RCC 7860 (cell line): ENCODE results near the gene PLAC1.
A peak's percentile ranks its signal among the peaks of the same experiment; 100 is the strongest.

ENCODE experiments used
- DNase-seq: peaks from one replicate; pipeline ENCODE4 v3.0.0-alpha.2; 2015; ENCODE audit warnings: low spot score
- FAIRE-seq: peaks from 2 replicates; lab custom pipeline; 2012; peaks lifted over from hg19 to GRCh38; lab: Jason Lieb, UNC

The PLAC1 gene

DNA sequence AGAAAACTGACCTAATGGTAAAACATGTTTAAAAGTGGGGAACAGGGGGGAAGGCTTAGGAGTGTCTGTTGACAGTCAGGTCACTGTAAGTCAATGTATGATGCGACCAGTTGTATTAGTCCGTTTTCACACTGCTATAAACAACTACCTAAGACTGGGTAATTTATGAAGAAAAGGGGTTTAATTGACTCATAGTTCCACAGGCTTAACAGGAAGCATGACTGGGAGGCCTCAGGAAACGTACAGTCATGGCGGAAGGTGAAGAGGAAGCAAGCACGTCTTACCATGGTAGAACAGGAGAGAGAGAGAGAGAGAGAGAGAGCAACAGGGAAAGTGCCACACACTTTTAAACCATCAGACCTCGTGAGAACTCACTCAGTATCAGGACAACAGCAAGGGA lies 13.0 kb upstream of the PLAC1 start:
- FAIRE-seq (no peak), DNase-seq (no peak)

DNA sequence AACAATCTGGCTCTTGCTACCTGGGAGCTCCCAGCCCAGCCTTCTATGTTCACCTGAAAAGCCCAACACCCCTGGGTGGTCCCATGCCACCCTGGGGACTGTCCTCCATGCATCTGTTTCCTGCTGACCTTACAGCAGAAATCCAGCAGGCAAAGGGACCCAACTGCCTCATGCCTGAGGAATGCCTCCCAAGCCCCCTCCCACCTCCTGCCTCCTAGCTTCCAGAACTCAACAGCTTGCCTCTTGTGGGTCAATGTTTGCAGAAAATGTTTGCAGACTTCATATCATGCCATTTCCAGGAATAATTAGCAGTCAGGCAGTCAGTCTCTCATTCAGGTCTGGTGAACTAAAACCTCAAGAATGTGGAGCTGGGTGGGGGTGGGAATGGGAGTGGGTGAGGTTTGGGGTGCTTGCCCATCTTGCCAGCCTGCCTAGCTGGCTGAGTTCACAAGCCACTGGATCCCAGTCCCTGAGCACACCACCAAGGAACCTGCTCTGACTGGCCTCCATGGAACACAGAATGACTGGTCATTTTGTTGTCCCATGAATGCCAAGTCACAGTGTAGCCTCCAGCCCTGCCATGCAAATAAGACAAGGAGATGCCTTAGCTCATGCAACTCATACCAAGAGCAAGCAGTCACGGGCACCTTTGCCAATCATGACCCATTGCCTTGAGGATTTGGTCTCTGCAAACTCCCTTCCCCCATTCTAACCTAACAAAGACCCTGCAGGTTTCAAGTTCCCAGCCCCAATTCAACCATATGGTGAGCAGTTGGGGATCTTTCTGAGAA lies 12.1 kb upstream of the PLAC1 start:
- FAIRE-seq = peak; percentile 85
- DNase-seq = peak; percentile 94

DNA sequence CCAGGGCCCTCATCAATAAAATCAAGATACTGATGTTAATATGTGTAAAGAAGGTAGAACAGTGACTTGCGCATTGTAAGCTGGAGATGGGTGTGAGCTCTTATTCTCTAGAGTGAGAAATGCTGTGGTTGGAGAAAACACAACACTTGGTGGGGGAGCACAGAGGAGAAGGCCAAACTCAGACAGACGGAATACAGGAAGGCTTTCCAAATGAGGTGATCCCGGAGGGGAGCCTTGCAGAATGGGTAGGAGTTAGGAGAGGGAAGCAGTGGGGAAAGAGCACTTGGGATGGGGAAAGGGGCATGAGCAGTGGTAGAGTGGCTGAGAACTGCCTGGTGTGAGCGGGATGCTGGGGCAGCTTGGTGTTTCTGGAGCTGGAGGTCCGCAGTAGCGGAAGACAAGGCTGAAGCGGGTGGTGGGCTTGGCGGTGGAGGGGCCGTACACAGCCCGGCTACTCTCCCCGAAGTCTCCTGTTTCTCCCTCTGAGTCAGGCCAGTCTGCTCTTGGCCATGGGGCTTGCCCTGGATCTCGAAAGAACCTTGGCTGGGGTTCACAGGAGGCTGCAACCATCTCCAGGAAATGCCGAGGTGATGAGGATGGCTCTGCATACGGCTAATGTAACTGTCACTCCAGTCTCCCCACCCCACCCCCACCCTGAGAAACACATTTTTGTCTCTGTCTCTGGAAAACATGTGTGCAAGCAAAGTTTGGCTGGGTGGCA lies 11.3 kb upstream of the PLAC1 start:
- no peak for FAIRE-seq
- peak; percentile 83 for DNase-seq

DNA sequence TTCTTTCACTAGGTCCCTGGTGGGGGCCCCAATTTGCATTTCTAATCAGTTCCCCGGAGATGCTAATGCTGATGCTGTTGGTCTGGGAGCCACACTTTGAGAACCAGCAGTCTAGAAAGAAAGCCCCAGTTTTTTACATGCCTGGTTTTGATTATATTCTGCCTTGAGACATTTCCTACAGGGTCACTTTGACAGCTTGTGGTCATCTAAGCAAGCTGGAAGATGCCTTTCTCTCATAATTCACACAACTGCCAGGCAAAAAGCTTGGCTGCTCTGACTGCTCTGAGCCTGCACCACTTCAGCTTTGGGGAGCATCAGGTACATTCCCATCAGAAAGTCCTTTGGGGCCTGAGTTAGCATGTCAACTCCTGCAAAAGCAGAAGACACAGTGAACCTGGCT lies 5.9 kb upstream of the PLAC1 start:
- FAIRE-seq (no peak), DNase-seq (no peak)

DNA sequence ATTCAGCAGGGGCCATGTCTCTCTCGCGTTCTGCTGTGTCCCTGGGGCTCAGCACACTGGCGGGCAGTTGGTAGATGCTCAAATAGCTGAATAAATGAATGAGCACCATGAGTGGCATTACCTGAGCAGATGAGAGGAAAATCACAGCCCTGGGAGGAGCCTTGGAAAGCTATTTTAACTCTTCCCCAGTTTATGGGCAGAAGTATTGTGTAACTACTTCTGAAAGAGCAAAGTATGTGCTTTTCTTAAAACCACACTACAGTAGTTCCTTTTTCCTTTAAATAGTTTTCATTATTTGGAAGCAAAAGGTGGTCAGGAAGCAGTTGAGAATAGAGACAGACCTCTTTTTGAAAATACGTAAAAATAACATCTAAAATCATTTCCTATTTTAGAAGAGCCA lies 3.0 kb upstream of the PLAC1 start:
- FAIRE-seq (no peak), DNase-seq (no peak)

DNA sequence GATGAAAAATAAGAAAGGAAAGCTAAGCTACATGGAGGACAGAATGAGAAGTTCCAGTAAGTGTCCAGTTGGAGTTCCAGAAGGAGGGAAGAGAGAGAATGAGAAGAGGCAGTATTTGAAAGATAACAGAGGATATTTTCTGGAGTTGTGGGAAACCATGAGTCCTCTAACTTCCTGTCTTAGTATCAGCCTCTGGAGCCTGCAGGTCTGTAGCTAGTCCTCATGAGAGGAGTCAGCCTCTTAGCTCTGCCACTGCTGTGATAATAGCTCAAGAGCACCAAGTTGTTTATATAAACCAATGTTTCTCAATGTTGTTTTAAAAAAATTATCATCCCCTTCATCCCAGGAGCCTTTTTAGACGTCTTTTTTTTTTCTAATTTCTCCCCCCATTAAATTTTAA lies 2.4 kb upstream of the PLAC1 start:
- FAIRE-seq (no peak), DNase-seq (no peak)

DNA sequence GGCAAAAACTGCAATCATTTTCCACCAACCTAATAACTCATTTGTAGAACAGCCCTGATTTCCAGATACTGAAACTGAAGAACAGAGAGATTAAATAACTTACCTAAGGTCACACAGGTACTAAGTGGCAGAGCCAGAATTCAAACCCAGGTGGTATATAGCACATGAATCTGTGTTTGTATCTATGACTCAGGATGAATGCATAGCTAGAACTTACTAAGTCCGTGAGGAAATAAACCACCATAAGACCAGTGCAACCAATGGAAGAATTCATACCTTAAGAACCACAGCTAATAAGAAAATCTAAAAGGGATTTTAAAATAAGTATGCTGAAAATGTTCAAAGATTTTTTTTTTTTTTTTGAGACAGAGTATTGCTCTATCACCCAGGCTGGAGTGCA lies 1.5 kb upstream of the PLAC1 start:
- DNase-seq = no peak

DNA sequence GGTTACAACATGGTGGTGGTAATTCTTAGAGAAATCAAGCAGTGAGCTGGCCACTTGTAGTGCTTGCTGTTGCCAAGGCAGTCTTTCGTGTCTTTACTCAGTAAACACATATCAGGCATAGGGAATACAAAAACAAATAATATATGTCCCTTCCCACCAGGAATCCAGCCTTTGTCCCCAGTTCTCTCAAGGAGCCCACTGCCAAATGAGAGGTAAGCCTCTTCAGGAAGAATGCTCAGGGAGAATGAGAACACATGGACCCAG lies 421 bp upstream of the PLAC1 start:
- DNase-seq = no peak
- FAIRE-seq = no peak

More for the DNA sequence above, 1.5 kb upstream of the PLAC1 start:
- FAIRE-seq = no peak

DNA sequence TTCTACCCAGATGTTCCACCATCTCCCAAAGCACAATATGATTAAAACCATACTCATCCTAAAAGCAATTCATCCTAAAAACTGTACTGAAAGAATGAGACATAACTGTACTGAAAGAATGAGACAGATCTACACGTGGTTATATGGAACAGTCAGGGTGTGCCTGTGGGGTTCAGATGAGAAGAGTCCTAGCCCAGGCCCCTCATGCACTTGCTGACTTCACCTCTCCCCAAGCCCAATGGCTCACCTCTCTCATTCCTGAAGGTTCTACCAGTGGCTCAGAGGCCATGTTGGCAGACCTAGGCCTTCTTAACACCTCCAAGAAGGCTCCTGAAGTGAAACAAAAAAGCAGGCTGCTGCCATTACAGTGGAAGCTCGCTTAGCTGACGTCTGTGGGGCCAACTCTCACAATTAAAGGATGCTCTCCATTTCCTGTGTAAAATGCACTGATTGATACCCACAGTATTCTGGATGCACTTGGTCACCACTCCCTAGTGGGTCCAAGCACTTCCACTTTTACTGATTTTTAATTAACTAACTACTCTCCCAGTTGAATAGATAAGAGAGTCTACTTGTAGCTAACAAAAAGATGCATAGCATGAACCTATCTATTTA lies 3.8 kb downstream of the PLAC1 start:
- no peak for FAIRE-seq
- no peak for DNase-seq

DNA sequence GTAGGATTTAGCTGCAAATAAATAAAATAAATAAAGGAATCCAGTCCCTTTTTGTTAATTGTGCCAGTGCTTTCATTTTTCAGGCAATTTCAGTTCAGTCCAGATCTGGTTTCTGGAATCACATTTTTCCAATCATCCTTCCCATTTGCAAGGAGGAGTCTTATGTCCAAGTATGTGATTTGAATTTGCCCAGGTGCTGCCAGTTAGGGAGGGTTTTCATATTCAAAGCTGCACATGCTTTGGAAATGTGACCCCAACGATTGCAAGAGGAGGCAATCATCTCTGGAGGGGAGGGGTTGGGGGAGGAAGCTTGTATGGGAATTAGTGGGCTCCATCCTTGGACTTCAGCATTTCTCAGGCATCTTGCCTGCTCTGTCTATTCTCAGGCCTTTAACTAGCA lies 4.4 kb downstream of the PLAC1 start:
- DNase-seq (no peak), FAIRE-seq (no peak)

DNA sequence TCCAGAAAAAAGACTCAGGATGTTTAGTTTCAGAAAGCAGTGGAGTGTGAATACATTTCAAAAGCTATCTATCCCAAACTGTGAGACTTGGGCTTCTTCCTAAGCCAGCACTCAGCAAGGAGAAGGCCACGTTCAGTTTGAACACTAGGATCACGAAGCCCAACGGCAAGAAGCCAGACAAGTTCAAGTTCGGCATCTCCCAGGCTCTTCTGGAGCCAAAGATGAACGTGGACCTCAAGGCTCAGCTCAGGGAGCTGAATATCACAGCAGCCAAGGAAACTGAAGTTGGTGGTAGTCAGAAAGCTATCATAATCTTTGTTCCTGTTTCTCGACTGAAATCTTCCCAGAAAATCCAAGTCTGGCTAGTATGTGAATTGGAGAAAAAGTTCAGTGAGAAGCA lies 7.6 kb downstream of the PLAC1 start:
- DNase-seq (no peak), FAIRE-seq (no peak)

DNA sequence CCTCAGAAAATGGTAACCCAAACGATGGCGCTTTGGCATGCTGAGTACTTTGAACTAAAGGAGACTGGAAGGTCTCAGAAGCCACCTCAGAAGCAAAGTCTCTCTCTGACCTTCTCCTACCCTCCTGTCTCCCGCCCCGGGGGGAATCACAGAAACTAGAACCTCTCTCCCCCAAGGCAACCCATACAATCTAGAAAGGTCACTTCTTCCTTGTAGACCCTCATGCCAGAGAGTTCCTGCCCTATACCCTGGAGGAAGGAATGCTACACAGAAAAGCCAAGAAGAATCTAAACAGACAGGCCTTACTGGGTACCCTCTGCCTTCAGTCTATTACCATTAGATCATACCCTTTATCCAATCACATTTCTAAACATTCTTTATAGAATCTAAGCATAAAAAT lies 8.5 kb downstream of the PLAC1 start:
- FAIRE-seq (no peak), DNase-seq (no peak)

DNA sequence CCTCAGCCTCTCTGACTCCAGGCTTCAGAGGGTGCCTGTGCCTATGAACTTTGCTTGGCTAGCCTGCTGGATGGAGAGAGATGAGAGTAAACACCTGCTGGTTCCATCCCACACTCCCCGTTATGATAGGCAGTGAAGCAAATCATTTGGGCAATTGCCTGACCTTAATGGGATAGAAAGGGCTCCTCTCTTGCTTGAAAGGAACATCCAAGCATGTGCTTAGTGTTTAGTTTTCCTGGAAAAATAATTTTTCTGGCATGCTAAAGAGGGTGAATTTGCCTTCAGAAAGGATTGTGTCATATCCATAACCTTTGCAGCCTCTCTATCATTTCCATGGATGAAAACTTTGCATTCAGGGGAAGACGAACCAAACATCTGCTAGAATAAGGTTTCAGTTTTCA lies 10.8 kb downstream of the PLAC1 start:
- DNase-seq (no peak), FAIRE-seq (peak; percentile 27)

DNA sequence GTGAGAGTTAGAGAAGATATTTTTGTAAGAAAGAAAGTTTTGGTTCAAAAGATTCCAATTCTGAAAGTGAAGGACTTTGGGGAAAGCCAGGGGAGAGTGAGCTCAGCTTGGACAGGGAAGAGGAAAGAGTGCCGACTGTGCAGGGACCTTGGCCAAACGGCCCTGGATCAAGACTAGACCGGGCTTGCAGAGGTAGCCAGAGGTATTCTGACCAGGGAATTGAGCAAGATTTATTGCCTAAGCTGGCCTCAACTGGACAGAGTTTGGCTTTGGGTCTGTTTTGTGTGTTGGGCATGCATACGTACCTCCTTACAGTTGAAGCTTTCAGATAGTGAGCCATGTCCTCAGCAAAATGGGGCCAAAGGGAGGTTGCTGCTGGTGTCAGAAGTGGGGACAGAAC lies 11.6 kb downstream of the PLAC1 start:
- no peak for DNase-seq

DNA sequence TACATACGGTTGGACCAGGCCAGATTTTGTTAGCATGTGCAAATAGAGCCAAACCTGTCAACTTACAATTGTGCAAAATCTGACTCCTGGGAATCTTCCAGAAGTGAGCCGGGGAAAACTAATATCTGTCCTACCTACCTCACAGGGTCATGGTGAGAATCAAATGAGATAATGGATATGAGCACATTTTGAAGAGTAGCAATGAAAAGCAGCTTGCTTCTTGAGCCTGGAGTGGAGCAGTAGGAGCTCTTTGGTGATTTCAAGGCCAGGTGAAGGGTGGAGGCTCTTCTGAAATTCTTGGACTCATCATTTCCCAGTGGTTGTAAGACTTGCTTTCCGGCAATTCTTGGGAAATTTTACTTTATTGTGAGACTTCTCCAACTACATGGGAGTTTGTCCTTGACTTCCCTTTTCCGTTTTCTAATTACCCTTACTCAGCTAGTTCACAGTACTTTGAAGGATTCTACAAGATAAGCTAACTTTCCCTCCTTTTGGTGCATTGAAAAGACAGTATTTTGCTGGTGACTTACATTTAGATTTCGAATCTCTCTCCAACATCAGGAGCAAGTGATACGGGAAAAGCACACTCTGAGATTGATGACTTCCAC lies 12.2 kb downstream of the PLAC1 start:
- FAIRE-seq = no peak
- no peak for DNase-seq

More for the DNA sequence above, 11.6 kb downstream of the PLAC1 start:
- FAIRE-seq = no peak

DNA sequence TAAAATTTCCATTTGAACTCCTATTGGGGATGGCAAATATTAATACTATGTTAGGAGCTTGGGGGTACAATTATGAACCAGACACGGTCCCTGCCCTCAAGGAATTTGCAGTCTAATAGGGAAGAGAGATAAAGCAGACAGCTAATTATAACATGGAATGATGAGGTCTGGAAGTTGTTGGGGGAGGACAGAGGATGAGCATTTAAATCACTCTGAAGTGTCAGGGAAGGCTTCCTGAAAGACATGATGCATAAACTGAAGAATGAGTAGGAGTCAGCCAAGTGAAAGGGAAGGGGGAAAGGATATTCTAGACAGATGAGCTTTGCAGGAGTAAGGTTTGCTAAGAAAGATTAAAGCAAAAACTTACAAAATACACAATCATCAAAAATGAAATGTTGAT lies 15.9 kb downstream of the PLAC1 start:
- DNase-seq (peak; percentile 64), FAIRE-seq (peak; percentile 88)

DNA sequence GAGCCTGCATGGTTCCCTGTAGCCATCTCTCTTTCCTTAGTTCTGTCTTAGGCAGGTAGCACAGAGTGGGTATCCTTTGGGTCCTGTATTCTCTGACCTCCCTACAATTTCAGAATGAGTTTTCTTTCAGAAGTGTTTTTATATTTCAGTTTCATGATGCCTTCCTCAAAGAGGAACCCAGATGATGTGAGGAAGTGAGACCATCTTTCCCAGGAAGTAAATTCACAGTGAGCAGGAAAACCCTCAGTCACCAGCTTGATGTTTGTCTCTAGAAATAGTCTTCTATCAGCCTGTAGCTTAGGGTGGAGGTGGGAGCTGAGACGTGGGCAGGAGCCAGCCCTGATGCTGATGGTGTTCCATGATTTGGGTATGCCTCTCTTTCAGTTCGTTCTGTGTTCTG lies 16.9 kb downstream of the PLAC1 start:
- DNase-seq (no peak), FAIRE-seq (no peak)

DNA sequence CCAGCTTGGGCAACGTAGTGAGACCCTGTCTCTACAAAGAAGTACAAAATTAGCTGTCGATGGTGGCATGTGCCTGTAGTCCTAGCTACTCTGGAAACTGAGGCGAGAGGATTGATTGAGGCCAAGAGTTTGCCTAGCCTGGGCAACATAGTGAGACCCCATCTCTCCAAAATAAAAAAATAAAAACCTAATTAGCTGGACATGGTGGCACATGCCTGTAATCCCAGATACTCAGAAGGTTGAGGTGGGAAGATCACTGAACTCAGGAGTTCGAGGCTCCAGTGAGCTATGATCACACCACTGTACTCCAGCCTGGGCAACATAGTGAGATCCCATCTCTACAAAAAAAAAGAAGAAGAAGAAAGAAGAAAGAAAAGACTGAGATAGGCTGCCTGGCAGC lies 17.4 kb downstream of the PLAC1 start:
- no peak for FAIRE-seq
- DNase-seq = no peak

DNA sequence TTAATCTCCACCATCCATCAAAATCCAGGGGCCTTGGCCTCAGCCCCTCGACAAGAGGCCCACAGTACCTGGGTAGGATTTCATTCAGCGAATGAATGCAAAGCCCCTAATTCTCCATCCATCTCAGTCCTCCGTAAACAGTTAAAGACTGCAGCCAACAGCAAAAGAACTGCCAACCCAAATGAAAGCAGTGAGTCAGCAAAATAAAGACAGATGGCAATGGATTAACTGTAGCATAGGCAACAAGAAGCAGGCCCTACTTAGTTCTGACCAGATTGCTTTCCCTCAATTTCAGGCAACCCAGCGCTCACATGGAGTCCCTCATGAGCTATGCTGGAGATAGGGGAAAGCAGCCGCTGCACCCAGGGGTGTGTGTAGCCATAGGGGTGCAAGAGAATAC lies 21.4 kb downstream of the PLAC1 start:
- no peak for DNase-seq
- no peak for FAIRE-seq

DNA sequence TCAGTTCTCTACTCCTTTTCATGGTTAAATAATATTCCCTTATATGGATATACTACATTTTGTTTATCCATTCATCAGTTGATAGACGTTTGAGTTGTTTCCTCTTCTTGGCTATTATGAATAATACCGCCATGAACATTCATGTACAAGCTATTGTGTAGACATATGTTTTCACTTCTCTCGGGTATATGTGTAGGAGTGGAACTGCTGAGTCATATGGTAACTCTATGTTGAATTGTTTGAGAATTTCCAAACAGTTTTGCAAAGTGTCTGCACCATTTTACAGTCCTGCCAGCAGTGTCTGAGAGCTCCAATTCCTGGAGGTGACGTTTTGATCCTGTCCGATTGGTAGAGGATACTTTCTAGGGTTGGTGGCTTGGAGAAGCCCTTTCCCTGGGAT lies 23.6 kb downstream of the PLAC1 start:
- DNase-seq = no peak
- no peak for FAIRE-seq

DNA sequence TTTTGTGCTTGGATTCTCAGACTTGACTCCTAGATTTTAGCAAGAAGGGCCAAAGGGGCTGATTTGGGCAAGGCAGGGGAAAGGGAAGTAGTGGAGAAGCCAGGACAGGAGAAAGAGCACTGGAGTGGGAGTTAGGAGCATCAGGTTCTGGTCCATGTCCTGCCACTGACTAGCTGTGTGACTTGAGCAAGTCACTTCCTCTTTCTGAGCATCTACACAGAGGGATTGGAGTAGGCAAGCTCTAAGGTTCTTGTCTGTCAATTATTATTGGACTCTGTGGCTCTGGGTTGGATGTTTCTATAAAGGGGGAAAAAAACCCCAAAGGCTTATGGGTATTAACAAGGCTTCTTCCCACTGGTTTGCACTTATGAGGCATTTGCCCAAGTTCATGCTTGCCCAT lies 24.4 kb downstream of the PLAC1 start:
- FAIRE-seq (no peak), DNase-seq (no peak)

DNA sequence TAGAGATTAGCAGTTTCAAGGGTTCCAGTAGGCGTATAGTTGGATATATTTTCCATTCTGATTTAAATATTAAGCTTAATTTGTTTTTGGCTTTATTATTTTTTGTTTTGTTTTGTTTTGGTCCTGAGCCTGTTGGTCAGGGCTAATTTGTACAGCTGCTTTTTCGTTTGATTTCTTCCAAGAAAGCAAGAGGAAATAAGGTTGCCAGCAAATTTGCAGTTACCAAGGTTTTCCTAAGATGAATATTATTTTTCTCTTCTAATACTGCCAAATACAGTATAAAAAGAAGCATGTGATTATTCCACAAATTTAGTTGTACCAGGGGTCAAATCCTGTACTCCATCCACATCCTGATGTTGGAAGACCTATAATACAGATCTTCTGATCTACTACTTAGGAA lies 24.9 kb downstream of the PLAC1 start:
- FAIRE-seq (no peak), DNase-seq (no peak)
